ENCODE data around the gene THBS3.
A peak's percentile ranks its signal among the peaks of the same experiment; 100 is the strongest.

Gene THBS3

GRCh38 chr1:155207806-155208540, at the start of gene THBS3:
TSS of gene THBS3 (minus strand) at chr1:155207897. CDS start at chr1:155207876, 21 bp downstream.
- POLR2A ChIA-PET (ENCODE audit: low non-redundant PET) = interaction anchor here (0.6 to 1.2 kb wide), 2 partner anchors 14 to 45 kb away, joined by 3 to 4 read pairs; no protein-coding TSS in a partner anchor
- no peak for TF ChIP-seq CTCF (conservative IDR thresholded peaks at IDR 0.05; ENCODE audit: low read depth)
- H3K27ac ChIP-seq = peak within 1 kb of the TSS; percentile 94
- CTCF ChIA-PET = interaction anchor here (0.6 to 2.3 kb wide), 4 partner anchors 14 to 251 kb away, joined by 3 to 22 read pairs (median 9); no protein-coding TSS in a partner anchor
- DNase-seq (ENCODE audit: low spot score) = no peak

- ChIA-PET POLR2A (ENCODE audit: low non-redundant PET) (interaction anchor here (0.6 kb wide), 1 partner anchor 13 kb away, joined by 3 read pairs; no protein-coding TSS in a partner anchor), CTCF (interaction anchor here (1.6 kb wide), 1 partner anchor 49 kb away, joined by 5 read pairs; no protein-coding TSS in a partner anchor)
- no peak for DNase-seq (ENCODE audit: low spot score)
- no peak for TF ChIP-seq CTCF (conservative IDR thresholded peaks at IDR 0.05; ENCODE audit: low read depth)
- peak overlapping the region; percentile 92 for H3K27ac ChIP-seq
Measured at GRCh38 chr1:155256058-155256852, 48.6 kb upstream of the THBS3 start.

GRCh38 chr1:155255243-155256007, 47.7 kb upstream of the THBS3 start, which contains the start of gene ENTREP3:
TSS of gene ENTREP3 (minus strand) at chr1:155255483. CDS start at chr1:155254877, 606 bp downstream.
- POLR2A ChIA-PET (ENCODE audit: low non-redundant PET) = no interaction called here
- CTCF ChIA-PET = interaction anchor here (1.6 kb wide), 1 partner anchor 49 kb away, joined by 5 read pairs; no protein-coding TSS in a partner anchor
- no peak for TF ChIP-seq CTCF (conservative IDR thresholded peaks at IDR 0.05; ENCODE audit: low read depth)
- DNase-seq (ENCODE audit: low spot score) = peak; percentile 90
- H3K27ac ChIP-seq = peak within 1 kb of the TSS; percentile 92

GRCh38 chr1:155254714-155255242, 47.1 kb upstream of the THBS3 start:
- H3K27ac ChIP-seq = peak overlapping the region; percentile 92
- TF ChIP-seq CTCF (conservative IDR thresholded peaks at IDR 0.05; ENCODE audit: low read depth) = no peak
- CTCF ChIA-PET = interaction anchor here (0.8 to 1.6 kb wide), 2 partner anchors 48 to 69 kb away, joined by 4 to 5 read pairs; no protein-coding TSS in a partner anchor
- no peak for DNase-seq (ENCODE audit: low spot score)
- POLR2A ChIA-PET (ENCODE audit: low non-redundant PET) = no interaction called here

GRCh38 chr1:155254228-155254713, 46.6 kb upstream of the THBS3 start:
- no peak for TF ChIP-seq CTCF (conservative IDR thresholded peaks at IDR 0.05; ENCODE audit: low read depth)
- no peak for DNase-seq (ENCODE audit: low spot score)
- ChIA-PET POLR2A (ENCODE audit: low non-redundant PET) (no interaction called here), CTCF (interaction anchor here (0.5 to 0.8 kb wide), 3 partner anchors 69 to 575 kb away, joined by 3 to 4 read pairs (median 3); no protein-coding TSS in a partner anchor)
- H3K27ac ChIP-seq = peak overlapping the region; percentile 92
